ENCODE data around the gene CD300LG. TPM values are rescaled to one million over a fixed set of nuclear protein-coding genes. Genes with fewer than 3 reads are reported as not detected.

CD300LG gene
- total and polyA plus RNA-seq, 8 donors, result 0.29 to 3.7 (median 0.92) TPM; not detected in 1

GRCh38 chr17:43912635-43913304, 65.8 kb downstream of the CD300LG start:
- DNase-seq, result no peak
- peaks cover 0 to 26% (median 7%) of the 10 kb centered on the region in 3 donors for H3K27me3 ChIP-seq
- intact Hi-C loops (cut with DNase I; ENCODE audit: low total_unique reads), result no loop called here

More at GRCh38 chr17:43912635-43913304, 65.8 kb downstream of the CD300LG start:
- 44 to 79% (median 67%) methylated on average over 4 of the region's 4 CpGs for WGBS, 5 donors
- Histone ChIP-seq H3K9me3 (no peaks in the 10 kb centered on the region), H3K27ac (no peak overlapping the region), H3K36me3 (no peaks in the 10 kb centered on the region), H3K4me3 (no peak overlapping the region), H3K4me1 (peaks cover 9 to 26% (median 19%) of the 10 kb centered on the region in 4 donors)
- TF ChIP-seq POLR2AphosphoS5 (IDR thresholded peaks at IDR 0.05), result no peak
- TF ChIP-seq, protein P1, sequence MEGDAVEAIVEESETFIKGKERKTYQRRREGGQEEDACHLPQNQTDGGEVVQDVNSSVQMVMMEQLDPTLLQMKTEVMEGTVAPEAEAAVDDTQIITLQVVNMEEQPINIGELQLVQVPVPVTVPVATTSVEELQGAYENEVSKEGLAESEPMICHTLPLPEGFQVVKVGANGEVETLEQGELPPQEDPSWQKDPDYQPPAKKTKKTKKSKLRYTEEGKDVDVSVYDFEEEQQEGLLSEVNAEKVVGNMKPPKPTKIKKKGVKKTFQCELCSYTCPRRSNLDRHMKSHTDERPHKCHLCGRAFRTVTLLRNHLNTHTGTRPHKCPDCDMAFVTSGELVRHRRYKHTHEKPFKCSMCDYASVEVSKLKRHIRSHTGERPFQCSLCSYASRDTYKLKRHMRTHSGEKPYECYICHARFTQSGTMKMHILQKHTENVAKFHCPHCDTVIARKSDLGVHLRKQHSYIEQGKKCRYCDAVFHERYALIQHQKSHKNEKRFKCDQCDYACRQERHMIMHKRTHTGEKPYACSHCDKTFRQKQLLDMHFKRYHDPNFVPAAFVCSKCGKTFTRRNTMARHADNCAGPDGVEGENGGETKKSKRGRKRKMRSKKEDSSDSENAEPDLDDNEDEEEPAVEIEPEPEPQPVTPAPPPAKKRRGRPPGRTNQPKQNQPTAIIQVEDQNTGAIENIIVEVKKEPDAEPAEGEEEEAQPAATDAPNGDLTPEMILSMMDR (IDR thresholded peaks at IDR 0.05), result no peak
- no peak for TF ChIP-seq EP300 (IDR thresholded peaks at IDR 0.05)
- no peak for TF ChIP-seq POLR2A (IDR thresholded peaks at IDR 0.05)

Other genes starting within 250 kb of the CD300LG start
- 1 to 10 TPM in 2 of 5 donors, not detected in 3; 2.0 to 5.1 TPM for gene MEOX1, start 185.3 kb upstream of the CD300LG start, total RNA-seq
- gene MEOX1, start 185.3 kb upstream of the CD300LG start, polyA plus RNA-seq, result 1 to 10 TPM; 1.2 to 3.3 (median 2.6) TPM
- not detected for gene SOST, start 88.4 kb upstream of the CD300LG start, total RNA-seq
- gene SOST, start 88.4 kb upstream of the CD300LG start, polyA plus RNA-seq, result not detected
- 10 to 100 TPM; 33.0 to 97.8 (median 88.8) TPM for gene DUSP3, start 68.2 kb upstream of the CD300LG start, total RNA-seq
- gene DUSP3, start 68.2 kb upstream of the CD300LG start, polyA plus RNA-seq, result 10 to 100 TPM; 49.8 to 62.3 (median 51.7) TPM
- gene CFAP97D1, start 66.7 kb upstream of the CD300LG start, total RNA-seq, result not detected
- gene CFAP97D1, start 66.7 kb upstream of the CD300LG start, polyA plus RNA-seq, result not detected
- 10 to 100 TPM in 4 of 5 donors, 1 to 10 TPM in 1; 7.2 to 22.8 (median 17.4) TPM for gene MPP3, start 14.0 kb upstream of the CD300LG start, total RNA-seq
- 1 to 10 TPM in 2 of 3 donors, under 1 TPM in 1; 0.31 to 9.3 (median 2.4) TPM for gene MPP3, start 14.0 kb upstream of the CD300LG start, polyA plus RNA-seq
- 1 to 10 TPM in 3 of 5 donors, under 1 TPM in 2; 0.43 to 6.4 (median 4.3) TPM for gene MPP2, start 60.4 kb downstream of the CD300LG start, total RNA-seq
- 1 to 10 TPM; 1.1 to 2.0 (median 1.6) TPM for gene MPP2, start 60.4 kb downstream of the CD300LG start, polyA plus RNA-seq
- gene PPY, start 95.3 kb downstream of the CD300LG start, total RNA-seq, result not detected
- gene PPY, start 95.3 kb downstream of the CD300LG start, polyA plus RNA-seq, result not detected
- 10 to 100 TPM in 1 of 5 donors, not detected in 4; 71.3 TPM for gene PYY, start 106.8 kb downstream of the CD300LG start, total RNA-seq
- gene PYY, start 106.8 kb downstream of the CD300LG start, polyA plus RNA-seq, result under 1 TPM in 1 of 3 donors, not detected in 2; 0.35 TPM
- 1 to 10 TPM in 1 of 5 donors, under 1 TPM in 2, not detected in 2; 0.29 to 1.5 (median 0.58) TPM for gene NAGS, start 157.4 kb downstream of the CD300LG start, total RNA-seq
- 1 to 10 TPM in 2 of 3 donors, under 1 TPM in 1; 0.61 to 1.4 (median 1.2) TPM for gene NAGS, start 157.4 kb downstream of the CD300LG start, polyA plus RNA-seq
- gene TMEM101, start 167.8 kb downstream of the CD300LG start, total RNA-seq, result 10 to 100 TPM in 4 of 5 donors, 1 to 10 TPM in 1; 1.8 to 41.9 (median 17.7) TPM
- gene TMEM101, start 167.8 kb downstream of the CD300LG start, polyA plus RNA-seq, result 10 to 100 TPM; 29.6 to 40.8 (median 38.0) TPM
- gene LSM12, start 219.5 kb downstream of the CD300LG start, total RNA-seq, result 10 to 100 TPM; 19.8 to 34.5 (median 30.4) TPM
- gene LSM12, start 219.5 kb downstream of the CD300LG start, polyA plus RNA-seq, result 10 to 100 TPM; 25.4 to 30.7 (median 29.9) TPM
- gene G6PC3, start 223.6 kb downstream of the CD300LG start, total RNA-seq, result 100 to 1,000 TPM in 1 of 5 donors, 10 to 100 TPM in 4; 10.5 to 132 (median 36.2) TPM
- gene G6PC3, start 223.6 kb downstream of the CD300LG start, polyA plus RNA-seq, result 10 to 100 TPM; 16.8 to 52.0 (median 44.1) TPM

Measured in stomach (tissue), 9 donors.